ENCODE results near the gene CFAP20.

CFAP20 gene

GRCh38 chr16:58148099-58148498 is 18.9 kb upstream of the CFAP20 start:
- Histone ChIP-seq H3K4me1 (ENCODE audit: control insufficient read depth, insufficient read depth, low read length) (peaks cover 5% of the 10 kb centered on the region), H3K36me3 (ENCODE audit: control insufficient read depth, insufficient read depth, low read length) (no peaks in the 10 kb centered on the region), H3K27me3 (ENCODE audit: control insufficient read depth, insufficient read depth, low read length) (no peaks in the 10 kb centered on the region), H3K9me3 (ENCODE audit: control insufficient read depth, low read length) (no peaks in the 10 kb centered on the region), H3K4me3 (ENCODE audit: low read length) (no peak overlapping the region), H3K9ac (ENCODE audit: low read length) (no peak overlapping the region)

DNA sequence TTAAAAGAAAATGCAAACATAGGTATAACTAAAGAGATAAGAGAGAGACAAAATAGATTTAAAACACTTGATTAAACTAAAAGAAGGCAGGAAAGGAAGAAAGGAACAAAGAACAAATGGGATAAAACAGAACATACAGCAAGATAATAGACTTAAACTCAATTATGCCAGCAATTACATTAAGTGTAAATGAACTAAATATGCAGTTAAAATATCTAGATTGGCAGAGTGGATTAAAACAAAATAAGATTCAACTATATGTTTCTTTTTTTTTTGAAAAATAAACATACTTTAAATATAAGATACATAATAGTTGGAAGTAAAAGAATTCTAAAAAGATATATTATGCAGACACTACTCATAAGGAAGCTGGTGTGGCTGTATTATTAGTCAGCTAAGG is 9.7 kb upstream of the CFAP20 start:
- H3K4me1 ChIP-seq (ENCODE audit: control insufficient read depth, insufficient read depth, low read length), result no peaks in the 10 kb centered on the region
- H3K9me3 ChIP-seq (ENCODE audit: control insufficient read depth, low read length), result no peaks in the 10 kb centered on the region
- no peaks in the 10 kb centered on the region for H3K36me3 ChIP-seq (ENCODE audit: control insufficient read depth, insufficient read depth, low read length)
- H3K9ac ChIP-seq (ENCODE audit: low read length), result no peak overlapping the region
- H3K4me3 ChIP-seq (ENCODE audit: low read length), result no peak overlapping the region
- H3K27me3 ChIP-seq (ENCODE audit: control insufficient read depth, insufficient read depth, low read length), result no peaks in the 10 kb centered on the region

DNA sequence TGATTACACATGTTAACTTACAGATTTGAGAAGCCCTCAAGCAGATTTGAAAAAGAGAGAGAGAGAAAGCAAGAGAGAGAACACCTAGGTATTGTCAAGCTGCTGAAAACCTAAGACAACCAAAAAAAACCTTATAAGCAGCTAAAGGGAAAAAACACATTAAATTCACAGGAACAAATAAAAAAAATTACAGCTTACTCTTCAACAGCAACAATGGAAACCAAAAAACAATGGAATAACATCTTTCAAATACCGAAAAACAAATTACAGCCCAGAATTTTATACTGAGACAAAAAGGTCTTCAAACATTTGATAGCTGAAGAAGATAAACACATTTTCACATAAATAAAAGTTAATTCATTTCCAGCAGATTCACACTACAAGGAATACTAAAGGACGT is 8.4 kb upstream of the CFAP20 start:
- Histone ChIP-seq H3K9ac (ENCODE audit: low read length) (no peak overlapping the region), H3K4me3 (ENCODE audit: low read length) (no peak overlapping the region), H3K4me1 (ENCODE audit: control insufficient read depth, insufficient read depth, low read length) (no peaks in the 10 kb centered on the region), H3K9me3 (ENCODE audit: control insufficient read depth, low read length) (no peaks in the 10 kb centered on the region), H3K36me3 (ENCODE audit: control insufficient read depth, insufficient read depth, low read length) (no peaks in the 10 kb centered on the region), H3K27me3 (ENCODE audit: control insufficient read depth, insufficient read depth, low read length) (no peaks in the 10 kb centered on the region)

- Histone ChIP-seq H3K36me3 (ENCODE audit: control insufficient read depth, insufficient read depth, low read length) (no peaks in the 10 kb centered on the region), H3K27me3 (ENCODE audit: control insufficient read depth, insufficient read depth, low read length) (no peaks in the 10 kb centered on the region), H3K4me1 (ENCODE audit: control insufficient read depth, insufficient read depth, low read length) (peaks cover 23% of the 10 kb centered on the region), H3K9ac (ENCODE audit: low read length) (peak overlapping the region; percentile 86), H3K9me3 (ENCODE audit: control insufficient read depth, low read length) (no peaks in the 10 kb centered on the region), H3K4me3 (ENCODE audit: low read length) (peak overlapping the region; percentile 95)
Measured at GRCh38 chr16:58128711-58129096, 477 bp downstream of the CFAP20 start.

GRCh38 chr16:58128181-58128631 is 975 bp downstream of the CFAP20 start:
- H3K9ac ChIP-seq (ENCODE audit: low read length), result peak overlapping the region; percentile 86
- no peaks in the 10 kb centered on the region for H3K27me3 ChIP-seq (ENCODE audit: control insufficient read depth, insufficient read depth, low read length)
- H3K4me3 ChIP-seq (ENCODE audit: low read length), result no peak overlapping the region
- H3K36me3 ChIP-seq (ENCODE audit: control insufficient read depth, insufficient read depth, low read length), result no peaks in the 10 kb centered on the region
- peaks cover 24% of the 10 kb centered on the region for H3K4me1 ChIP-seq (ENCODE audit: control insufficient read depth, insufficient read depth, low read length)
- no peaks in the 10 kb centered on the region for H3K9me3 ChIP-seq (ENCODE audit: control insufficient read depth, low read length)

DNA sequence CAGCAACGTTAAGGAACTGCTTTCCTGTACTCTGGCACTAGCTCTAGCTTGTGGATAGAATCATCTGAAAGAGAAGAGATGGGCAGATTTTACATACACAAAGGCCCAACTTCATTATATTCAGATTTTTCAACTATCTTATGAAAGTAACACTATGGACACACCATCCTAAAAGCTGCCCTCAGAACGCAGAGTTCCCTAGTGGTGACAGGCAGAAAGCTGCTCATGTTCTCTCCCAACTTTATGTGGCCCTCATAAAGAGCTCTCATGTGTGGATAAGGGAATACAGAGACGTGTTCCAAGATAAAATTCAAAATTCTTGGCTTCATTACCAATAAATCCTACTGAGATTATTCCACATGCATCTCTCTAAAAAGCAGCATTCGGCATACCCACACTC is 1.5 kb downstream of the CFAP20 start:
- Histone ChIP-seq H3K9me3 (ENCODE audit: control insufficient read depth, low read length) (no peaks in the 10 kb centered on the region), H3K27me3 (ENCODE audit: control insufficient read depth, insufficient read depth, low read length) (no peaks in the 10 kb centered on the region), H3K9ac (ENCODE audit: low read length) (peak overlapping the region; percentile 86), H3K4me1 (ENCODE audit: control insufficient read depth, insufficient read depth, low read length) (peaks cover 24% of the 10 kb centered on the region), H3K4me3 (ENCODE audit: low read length) (no peak overlapping the region), H3K36me3 (ENCODE audit: control insufficient read depth, insufficient read depth, low read length) (no peaks in the 10 kb centered on the region)

DNA sequence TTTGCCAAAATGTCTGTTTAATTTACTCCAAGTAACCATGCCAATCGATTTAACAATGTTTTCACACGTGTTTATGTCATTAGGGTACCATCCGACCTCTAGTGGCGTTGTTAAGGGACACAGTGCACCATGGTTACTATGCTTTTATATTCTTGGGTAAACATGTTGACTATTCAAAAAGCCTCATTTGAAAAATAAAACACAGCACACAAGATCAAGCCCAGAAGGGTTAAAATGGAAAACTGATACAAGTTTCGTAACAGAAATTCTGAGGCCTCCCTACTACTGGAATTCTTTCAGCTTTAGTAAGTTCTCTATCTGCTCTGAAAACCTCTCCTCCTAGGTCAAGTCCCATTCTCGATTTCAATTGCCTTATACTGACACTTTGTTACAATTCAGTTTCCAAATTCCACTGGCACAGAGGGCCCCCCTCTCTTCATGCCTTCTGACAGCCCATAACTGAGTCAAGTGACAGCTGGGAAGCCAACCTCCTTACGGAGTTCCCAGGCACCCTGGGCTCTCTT is 2.1 kb downstream of the CFAP20 start:
- Histone ChIP-seq H3K4me1 (ENCODE audit: control insufficient read depth, insufficient read depth, low read length) (peaks cover 25% of the 10 kb centered on the region), H3K9ac (ENCODE audit: low read length) (peak overlapping the region; percentile 45), H3K4me3 (ENCODE audit: low read length) (no peak overlapping the region), H3K36me3 (ENCODE audit: control insufficient read depth, insufficient read depth, low read length) (no peaks in the 10 kb centered on the region), H3K27me3 (ENCODE audit: control insufficient read depth, insufficient read depth, low read length) (no peaks in the 10 kb centered on the region), H3K9me3 (ENCODE audit: control insufficient read depth, low read length) (no peaks in the 10 kb centered on the region)

DNA sequence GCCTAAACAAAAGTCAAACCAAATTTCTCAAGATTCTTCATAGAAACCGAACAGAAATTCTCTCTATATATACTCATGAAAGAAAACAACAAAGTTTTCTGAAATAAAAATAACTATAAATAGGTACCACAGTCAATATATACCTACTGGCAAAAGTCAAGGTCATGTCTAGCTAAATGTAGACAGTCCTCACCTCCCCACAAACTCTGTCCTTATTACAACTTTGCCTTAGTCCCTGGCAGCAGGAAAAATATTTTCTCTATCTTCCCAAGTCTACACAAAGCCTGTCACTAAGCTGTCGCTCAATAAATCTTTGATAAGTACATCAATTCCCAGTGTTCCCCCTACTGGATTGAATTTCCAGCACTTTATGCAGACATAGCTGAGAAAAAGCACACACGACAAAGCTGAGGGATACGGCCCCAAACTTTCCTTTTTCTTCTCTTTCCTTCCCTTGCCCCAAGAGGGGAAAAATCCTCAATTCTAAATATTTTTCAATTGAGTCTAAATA is 2.7 kb downstream of the CFAP20 start:
- Histone ChIP-seq H3K9ac (ENCODE audit: low read length) (no peak overlapping the region), H3K4me3 (ENCODE audit: low read length) (no peak overlapping the region), H3K36me3 (ENCODE audit: control insufficient read depth, insufficient read depth, low read length) (no peaks in the 10 kb centered on the region), H3K27me3 (ENCODE audit: control insufficient read depth, insufficient read depth, low read length) (no peaks in the 10 kb centered on the region), H3K9me3 (ENCODE audit: control insufficient read depth, low read length) (no peaks in the 10 kb centered on the region), H3K4me1 (ENCODE audit: control insufficient read depth, insufficient read depth, low read length) (peaks cover 30% of the 10 kb centered on the region)

- no peak overlapping the region for H3K9ac ChIP-seq (ENCODE audit: low read length)
- no peaks in the 10 kb centered on the region for H3K36me3 ChIP-seq (ENCODE audit: control insufficient read depth, insufficient read depth, low read length)
- no peaks in the 10 kb centered on the region for H3K9me3 ChIP-seq (ENCODE audit: control insufficient read depth, low read length)
- H3K4me3 ChIP-seq (ENCODE audit: low read length), result no peak overlapping the region
- peaks cover 37% of the 10 kb centered on the region for H3K4me1 ChIP-seq (ENCODE audit: control insufficient read depth, insufficient read depth, low read length)
- H3K27me3 ChIP-seq (ENCODE audit: control insufficient read depth, insufficient read depth, low read length), result no peaks in the 10 kb centered on the region
Measured at GRCh38 chr16:58125781-58126335, 3.3 kb downstream of the CFAP20 start.

GRCh38 chr16:58125041-58125440 is 4.1 kb downstream of the CFAP20 start:
- Histone ChIP-seq H3K4me3 (ENCODE audit: low read length) (no peak overlapping the region), H3K27me3 (ENCODE audit: control insufficient read depth, insufficient read depth, low read length) (no peaks in the 10 kb centered on the region), H3K4me1 (ENCODE audit: control insufficient read depth, insufficient read depth, low read length) (peaks cover 44% of the 10 kb centered on the region), H3K36me3 (ENCODE audit: control insufficient read depth, insufficient read depth, low read length) (no peaks in the 10 kb centered on the region), H3K9ac (ENCODE audit: low read length) (no peak overlapping the region), H3K9me3 (ENCODE audit: control insufficient read depth, low read length) (no peaks in the 10 kb centered on the region)

- no peak overlapping the region for H3K9ac ChIP-seq (ENCODE audit: low read length)
- H3K9me3 ChIP-seq (ENCODE audit: control insufficient read depth, low read length), result no peaks in the 10 kb centered on the region
- H3K27me3 ChIP-seq (ENCODE audit: control insufficient read depth, insufficient read depth, low read length), result no peaks in the 10 kb centered on the region
- no peaks in the 10 kb centered on the region for H3K36me3 ChIP-seq (ENCODE audit: control insufficient read depth, insufficient read depth, low read length)
- peaks cover 49% of the 10 kb centered on the region for H3K4me1 ChIP-seq (ENCODE audit: control insufficient read depth, insufficient read depth, low read length)
- H3K4me3 ChIP-seq (ENCODE audit: low read length), result no peak overlapping the region
Measured at GRCh38 chr16:58124601-58124915, 4.6 kb downstream of the CFAP20 start.

- no peak overlapping the region for H3K9ac ChIP-seq (ENCODE audit: low read length)
- H3K4me3 ChIP-seq (ENCODE audit: low read length), result no peak overlapping the region
- H3K4me1 ChIP-seq (ENCODE audit: control insufficient read depth, insufficient read depth, low read length), result peaks cover 54% of the 10 kb centered on the region
- H3K27me3 ChIP-seq (ENCODE audit: control insufficient read depth, insufficient read depth, low read length), result no peaks in the 10 kb centered on the region
- H3K36me3 ChIP-seq (ENCODE audit: control insufficient read depth, insufficient read depth, low read length), result no peaks in the 10 kb centered on the region
- no peaks in the 10 kb centered on the region for H3K9me3 ChIP-seq (ENCODE audit: control insufficient read depth, low read length)
Measured at GRCh38 chr16:58123896-58124600, 5.1 kb downstream of the CFAP20 start.

Measured in mucosa of stomach (tissue), 1 donor.